Mesenchymal stem cell (in vitro differentiated cells and primary cell): Measurements from ENCODE around the gene AUTS2.
A peak's percentile ranks its signal among the peaks of the same experiment; 100 is the strongest.

Source experiments
- DNase-seq: peaks from one replicate; pipeline ENCODE4 v3.0.0-alpha.2; 2013
- H2AFZ ChIP-seq: one replicate; pipeline ENCODE4 v1.6.1; 2013; ENCODE audit warnings: low read depth, mild to moderate bottlenecking, control low read depth, inconsistent platforms, low read length, moderate library complexity
- H2AK5ac ChIP-seq: 2 replicates; pipeline ENCODE4 v1.6.1; 2013; ENCODE audit warnings: low read length, moderate library complexity, mild to moderate bottlenecking, inconsistent platforms; ENCODE audit not compliant: severe bottlenecking
- H2BK120ac ChIP-seq: one replicate; pipeline ENCODE4 v1.6.1; 2013; ENCODE audit warnings: low read depth, mild to moderate bottlenecking, inconsistent platforms, low read length, moderate library complexity
- H2BK12ac ChIP-seq, 2 experiments: one replicate each; pipeline ENCODE4 v1.6.1; 2013; ENCODE audit warnings: inconsistent platforms in 2 of 2, low read length in 2 of 2, mild to moderate bottlenecking in 2 of 2, moderate library complexity in 2 of 2, control low read depth in 1 of 2
- H2BK15ac ChIP-seq: one replicate; pipeline ENCODE4 v1.6.1; 2013; ENCODE audit warnings: mild to moderate bottlenecking, low read depth, inconsistent platforms; ENCODE audit not compliant: poor library complexity, severe bottlenecking
- H2BK5ac ChIP-seq: 2 replicates; pipeline ENCODE4 v1.6.1; 2013; ENCODE audit warnings: low read depth, mild to moderate bottlenecking, low read length, control low read depth, inconsistent platforms; ENCODE audit not compliant: poor library complexity, severe bottlenecking
- H3K14ac ChIP-seq, 2 experiments: one replicate each; pipeline ENCODE4 v1.6.1; 2013; ENCODE audit warnings: inconsistent platforms in 2 of 2, low read length in 2 of 2, control low read depth in 1 of 2, mild to moderate bottlenecking in 1 of 2, moderate library complexity in 1 of 2
- H3K18ac ChIP-seq, 2 experiments: one replicate each; pipeline ENCODE4 v1.6.1; 2013; ENCODE audit warnings: inconsistent platforms in 2 of 2, low read length in 2 of 2, control low read depth in 1 of 2, low read depth in 1 of 2, mild to moderate bottlenecking in 1 of 2
- H3K23ac ChIP-seq, 2 experiments: one replicate each; pipeline ENCODE4 v1.6.1; 2013; ENCODE audit warnings: inconsistent platforms in 2 of 2, low read length in 2 of 2, mild to moderate bottlenecking in 2 of 2, moderate library complexity in 2 of 2, control low read depth in 1 of 2
- H3K27ac ChIP-seq: 2 replicates; pipeline ENCODE4 v1.5.1; 2013; ENCODE audit warnings: mild to moderate bottlenecking, moderate library complexity, low read length, control low read depth, inconsistent platforms; ENCODE audit not compliant: poor library complexity, severe bottlenecking
- H3K27me3 ChIP-seq, 2 experiments: 2 replicates each; pipeline versions ENCODE4 v1.6.1 to v1.7.0; 2013; ENCODE audit warnings: low read length in 2 of 2, mild to moderate bottlenecking in 2 of 2, moderate library complexity in 2 of 2, control low read depth in 1 of 2, inconsistent platforms in 1 of 2; ENCODE audit not compliant: control insufficient read depth in 1 of 2, insufficient read depth in 1 of 2
- H3K36me3 ChIP-seq, 2 experiments: 2 replicates each; pipeline versions ENCODE4 v1.6.1 to v1.7.0; 2013; ENCODE audit warnings: low read length in 2 of 2, control low read depth in 1 of 2, inconsistent platforms in 1 of 2, low read depth in 1 of 2, mild to moderate bottlenecking in 1 of 2; ENCODE audit not compliant: insufficient read depth in 2 of 2, control insufficient read depth in 1 of 2
- H3K4ac ChIP-seq, 2 experiments: one replicate each; pipeline ENCODE4 v1.6.1; 2013; ENCODE audit warnings: inconsistent platforms in 2 of 2, low read length in 2 of 2, mild to moderate bottlenecking in 2 of 2, moderate library complexity in 2 of 2, control low read depth in 1 of 2, low read depth in 1 of 2
- H3K4me1 ChIP-seq: 2 replicates; pipeline ENCODE4 v1.6.1; 2013; ENCODE audit warnings: low read depth, low read length, control low read depth; ENCODE audit not compliant: control insufficient read depth, insufficient read depth
- H3K4me2 ChIP-seq: 2 replicates; pipeline ENCODE4 v1.6.1; 2013; ENCODE audit warnings: low read length, mild to moderate bottlenecking, inconsistent platforms; ENCODE audit not compliant: poor library complexity, severe bottlenecking
- H3K4me3 ChIP-seq, 2 experiments: 2 replicates each; pipeline versions ENCODE4 v1.5.1 to v1.7.0; 2013; ENCODE audit warnings: low read length in 2 of 2, mild to moderate bottlenecking in 2 of 2, control low read depth in 1 of 2, low read depth in 1 of 2; ENCODE audit not compliant: insufficient read depth in 1 of 2
- H3K79me1 ChIP-seq: replicated peaks from 2 replicates; pipeline ENCODE4 v1.6.1; 2013; ENCODE audit warnings: mild to moderate bottlenecking, control low read depth, low read length, inconsistent platforms; ENCODE audit not compliant: poor library complexity, severe bottlenecking
- H3K9ac ChIP-seq: 2 replicates; pipeline ENCODE4 v1.7.0; 2013; ENCODE audit warnings: mild to moderate bottlenecking, low read length, moderate library complexity
- H3K9me3 ChIP-seq: 2 replicates; pipeline ENCODE4 v1.7.0; 2013; ENCODE audit warnings: mild to moderate bottlenecking, low read length; ENCODE audit not compliant: control insufficient read depth
- H4K8ac ChIP-seq: one replicate; pipeline ENCODE4 v1.6.1; 2013; ENCODE audit warnings: inconsistent platforms, mild to moderate bottlenecking, low read length, moderate library complexity
- H4K91ac ChIP-seq: one replicate; pipeline ENCODE4 v1.6.1; 2013; ENCODE audit warnings: mild to moderate bottlenecking, low read length, inconsistent platforms
- WGBS: methylation state at CpG from one replicate; pipeline ENCODE4 v1.1.7; 2013; ENCODE audit warnings: mixed read lengths; 5-methylcytosine and 5-hydroxymethylcytosine counted together

The AUTS2 gene

DNA sequence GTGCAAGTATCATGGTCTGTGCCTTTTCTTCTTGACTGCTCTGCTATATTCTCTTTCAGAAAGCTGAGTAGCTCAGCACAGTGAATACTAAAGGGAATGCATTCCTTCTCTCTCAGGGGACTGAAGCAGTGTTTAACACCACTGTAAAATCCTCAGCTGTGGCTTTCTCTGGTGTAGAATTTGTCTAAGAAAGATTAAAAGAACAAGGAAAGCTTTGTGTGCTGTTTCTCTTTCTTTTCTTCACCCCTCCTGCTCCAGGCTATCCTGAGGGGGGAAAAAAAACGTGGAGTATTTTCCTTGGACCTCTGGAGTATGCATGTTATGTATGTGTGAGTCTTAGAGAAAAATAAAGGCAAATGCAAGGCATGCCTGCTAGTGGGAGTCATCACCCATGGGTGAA is 383.9 kb downstream of the AUTS2 start:
- WGBS: 0% methylated on average over 1 of the region's 1 CpG
- peak overlapping the region; percentile 33 for H3K27ac ChIP-seq

DNA sequence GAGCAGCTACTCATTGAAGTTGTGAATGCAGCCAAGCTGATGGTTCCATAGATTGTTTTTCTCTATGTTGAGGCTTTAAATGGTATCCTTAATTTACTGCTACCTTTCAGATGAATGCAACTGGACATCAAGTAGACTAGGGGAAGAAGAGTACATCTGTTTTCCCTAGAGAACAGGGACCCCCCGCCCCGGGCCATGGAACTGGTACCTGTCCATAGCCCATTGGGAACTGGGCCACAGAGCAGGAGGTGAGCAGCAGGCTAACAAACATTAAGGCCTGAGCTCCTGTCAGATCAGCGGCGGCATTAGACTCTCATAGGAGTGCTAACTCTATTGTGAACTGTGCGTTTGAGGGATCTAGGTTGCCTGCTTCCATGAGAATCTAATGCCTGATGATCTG is 391.3 kb downstream of the AUTS2 start:
- H3K4me1 ChIP-seq: no peaks in the 10 kb centered on the region
- no peaks in the 10 kb centered on the region for H3K36me3 ChIP-seq
- H3K18ac ChIP-seq: no peak overlapping the region
- no peak overlapping the region for H3K14ac ChIP-seq
- WGBS: 93% methylated on average over 5 of the region's 5 CpGs
- H2AK5ac ChIP-seq: no peak overlapping the region
- no peak overlapping the region for H2AFZ ChIP-seq
- H3K23ac ChIP-seq: no peak overlapping the region
- no peak for DNase-seq
- H3K4me2 ChIP-seq: no peak overlapping the region
- no peak overlapping the region for H3K9ac ChIP-seq
- H3K4me3 ChIP-seq: no peak overlapping the region
- H4K91ac ChIP-seq: no peak overlapping the region
- H3K27me3 ChIP-seq: no peaks in the 10 kb centered on the region
- no peak overlapping the region for H2BK12ac ChIP-seq
- H3K79me1 ChIP-seq: peaks cover 6% of the 10 kb centered on the region
- no peak overlapping the region for H2BK120ac ChIP-seq
- no peaks in the 10 kb centered on the region for H3K9me3 ChIP-seq
- H3K4ac ChIP-seq: no peak overlapping the region
- no peak overlapping the region for H2BK5ac ChIP-seq
- H2BK15ac ChIP-seq: no peak overlapping the region
- H4K8ac ChIP-seq: no peak overlapping the region
- no peak overlapping the region for H3K27ac ChIP-seq

More for the DNA sequence above, 383.9 kb downstream of the AUTS2 start:
- Histone ChIP-seq H2AK5ac (no peak overlapping the region), H4K91ac (no peak overlapping the region), H3K9ac (no peak overlapping the region), H4K8ac (no peak overlapping the region), H3K14ac (no peak overlapping the region), H3K4ac (no peak overlapping the region), H3K27me3 (no peaks in the 10 kb centered on the region), H3K23ac (no peak overlapping the region), H3K4me2 (peak overlapping the region; percentile 14), H3K9me3 (peaks cover 3% of the 10 kb centered on the region), H2BK15ac (no peak overlapping the region), H3K36me3 (no peaks in the 10 kb centered on the region), H2AFZ (no peak overlapping the region), H2BK12ac (no peak overlapping the region), H2BK5ac (no peak overlapping the region), H3K79me1 (no peaks in the 10 kb centered on the region), H3K18ac (no peak overlapping the region), H3K4me1 (no peaks in the 10 kb centered on the region), H3K4me3 (no peak overlapping the region), H2BK120ac (no peak overlapping the region)
- DNase-seq: no peak

DNA sequence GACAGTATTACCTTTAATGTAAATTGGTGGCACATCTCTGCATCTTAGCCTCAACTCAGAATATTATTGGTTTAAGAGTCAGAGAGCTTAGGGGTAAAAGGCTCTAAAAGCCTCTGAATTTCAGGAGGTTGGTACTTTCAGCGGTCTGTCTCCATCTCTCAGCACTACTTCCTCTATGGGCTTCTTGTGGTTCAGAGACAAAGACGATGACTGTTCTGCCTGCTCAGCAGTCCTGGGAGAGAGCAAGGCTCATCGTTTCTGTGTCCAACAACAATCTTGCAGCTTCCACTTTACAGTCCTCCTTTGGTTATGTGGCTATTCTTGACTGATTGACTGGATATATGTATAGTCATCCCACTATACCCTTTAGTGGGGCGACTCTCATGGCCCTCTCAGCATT is 394.7 kb downstream of the AUTS2 start:
- H2AFZ ChIP-seq: no peak overlapping the region
- no peaks in the 10 kb centered on the region for H3K27me3 ChIP-seq
- no peak for DNase-seq
- peak overlapping the region in 1 of 2 experiments; percentile 11 for H3K23ac ChIP-seq
- H3K18ac ChIP-seq: no peak overlapping the region
- H3K9ac ChIP-seq: no peak overlapping the region
- no peak overlapping the region for H2BK120ac ChIP-seq
- no peak overlapping the region for H2BK5ac ChIP-seq
- H3K9me3 ChIP-seq: no peaks in the 10 kb centered on the region
- H3K27ac ChIP-seq: no peak overlapping the region
- H3K4me2 ChIP-seq: no peak overlapping the region
- H2BK15ac ChIP-seq: no peak overlapping the region
- H2AK5ac ChIP-seq: no peak overlapping the region
- no peaks in the 10 kb centered on the region for H3K4me1 ChIP-seq
- H4K8ac ChIP-seq: no peak overlapping the region
- WGBS: 67% methylated on average over 4 of the region's 4 CpGs
- no peaks in the 10 kb centered on the region for H3K36me3 ChIP-seq
- peaks cover 7% of the 10 kb centered on the region for H3K79me1 ChIP-seq
- H3K14ac ChIP-seq: no peak overlapping the region
- H4K91ac ChIP-seq: no peak overlapping the region
- no peak overlapping the region for H2BK12ac ChIP-seq
- H3K4ac ChIP-seq: no peak overlapping the region
- no peak overlapping the region for H3K4me3 ChIP-seq

DNA sequence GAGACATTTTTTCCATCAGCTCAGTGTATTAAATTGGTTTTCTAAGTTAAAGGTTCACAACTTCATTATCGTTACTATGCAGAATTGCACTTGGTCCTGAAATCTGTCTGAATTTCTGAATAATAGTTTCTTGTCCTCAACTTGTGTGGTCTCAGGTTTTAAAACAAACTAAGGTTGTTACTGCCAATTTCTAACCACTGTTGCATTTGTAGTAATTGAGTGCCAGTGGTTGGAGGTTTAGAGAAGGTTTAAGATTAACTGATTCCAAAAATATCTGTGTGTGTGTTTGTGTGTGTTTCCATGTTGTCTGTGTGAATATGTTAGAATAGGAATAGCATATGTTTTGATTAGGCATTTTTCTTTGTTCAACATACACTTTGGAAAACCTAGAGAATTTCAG is 395.9 kb downstream of the AUTS2 start:
- Histone ChIP-seq H3K4ac (no peak overlapping the region), H3K4me2 (no peak overlapping the region), H3K14ac (no peak overlapping the region), H3K4me3 (no peak overlapping the region), H2AK5ac (no peak overlapping the region), H2BK120ac (no peak overlapping the region), H3K79me1 (peaks cover 7% of the 10 kb centered on the region), H4K8ac (no peak overlapping the region), H4K91ac (no peak overlapping the region), H3K9me3 (no peaks in the 10 kb centered on the region), H3K9ac (no peak overlapping the region), H2BK15ac (no peak overlapping the region), H2BK12ac (no peak overlapping the region), H2BK5ac (no peak overlapping the region), H3K27ac (no peak overlapping the region), H3K23ac (no peak overlapping the region), H2AFZ (no peak overlapping the region), H3K4me1 (no peaks in the 10 kb centered on the region), H3K36me3 (no peaks in the 10 kb centered on the region), H3K18ac (no peak overlapping the region), H3K27me3 (no peaks in the 10 kb centered on the region)
- DNase-seq: no peak
- WGBS: no CpG with 5 or more reads among the region's 1 CpG
